Activated naive CD4-positive, alpha-beta T cell treated with anti-CD3 and anti-CD28 coated beads for 36 hours (primary cell): ENCODE data around the gene OAT. TPM values are rescaled to one million over a fixed set of nuclear protein-coding genes. Genes with fewer than 3 reads are reported as not detected.
"Not testable (repeated sequence)": the region's sequence is repeated elsewhere in the genome, so short reads cannot be mapped to it uniquely, and the experiment has no call there.

Experiments
- CTCF ChIA-PET: fragments of 350-600 bp; sonication (Branson Sonifier 250); formaldehyde crosslinking; loops from one replicate; lab custom pipeline; 2021; ENCODE audit warnings: antibody characterized with exemption; lab: Charles Lee
- DNase-seq: peaks from one replicate; pipeline ENCODE4 v3.0.0-alpha.2; 2020
- H3K27ac Mint-ChIP-seq: one replicate; pipeline ENCODE4 v1.8.0; 2021; ENCODE audit warnings: mild to moderate bottlenecking, mixed read lengths
- H3K27me3 Mint-ChIP-seq: one replicate; pipeline ENCODE4 v1.8.0; 2021; ENCODE audit warnings: low read depth, mixed read lengths
- H3K36me3 Mint-ChIP-seq: one replicate; pipeline ENCODE4 v1.8.0; 2021; ENCODE audit warnings: low read depth, mixed read lengths
- H3K4me1 Mint-ChIP-seq: one replicate; pipeline ENCODE4 v1.8.0; 2021; ENCODE audit warnings: low read depth, mixed read lengths
- H3K4me3 Mint-ChIP-seq: one replicate; pipeline ENCODE4 v1.8.0; 2021; ENCODE audit warnings: mild to moderate bottlenecking, moderate library complexity, mixed read lengths
- H3K9me3 Mint-ChIP-seq: one replicate; pipeline ENCODE4 v1.8.0; 2021; ENCODE audit warnings: mixed read lengths
- intact Hi-C: fragments of 100-400 bp; cut with micrococcal nuclease; formaldehyde crosslinking; loops from one replicate; pipeline ENCODE4 v1.15.1; 2023
- total RNA-seq, 2 experiments: library from RNA; stranded (reverse); gene quantifications; one replicate each; pipeline ENCODE4 v1.2.3, GENCODE V29; 2021

Gene OAT
- total RNA-seq, 2 experiments from 2014 or later: 37.4 to 41.6 TPM

DNA sequence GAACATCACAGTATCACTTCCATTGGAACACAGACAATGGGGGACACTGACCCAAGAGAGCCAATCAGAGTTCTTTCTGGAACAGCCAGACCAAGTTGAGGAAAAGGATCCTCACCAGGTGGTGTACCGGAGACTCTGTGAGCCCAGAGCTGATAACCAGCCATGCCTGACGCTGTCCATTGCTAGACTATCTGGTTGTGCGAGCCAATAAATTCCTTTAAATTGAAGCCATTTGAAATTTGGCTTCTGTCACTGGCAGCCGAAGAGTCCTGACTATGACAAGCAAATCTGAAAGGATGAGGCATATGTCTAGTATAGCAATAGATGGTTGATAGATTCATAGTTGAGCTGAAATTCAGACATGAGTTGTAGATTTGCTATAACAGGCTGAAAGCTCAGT lies 39.8 kb upstream of the OAT start:
- no peaks in the 10 kb centered on the region for H3K9me3 Mint-ChIP-seq
- H3K36me3 Mint-ChIP-seq: peaks cover 1% of the 10 kb centered on the region
- no peak overlapping the region for H3K27ac Mint-ChIP-seq
- H3K27me3 Mint-ChIP-seq: peaks cover 26% of the 10 kb centered on the region
- CTCF ChIA-PET: no interaction called here
- no peak for DNase-seq
- H3K4me1 Mint-ChIP-seq: peaks cover 4% of the 10 kb centered on the region
- intact Hi-C loops: no loop called here
- no peak overlapping the region for H3K4me3 Mint-ChIP-seq

DNA sequence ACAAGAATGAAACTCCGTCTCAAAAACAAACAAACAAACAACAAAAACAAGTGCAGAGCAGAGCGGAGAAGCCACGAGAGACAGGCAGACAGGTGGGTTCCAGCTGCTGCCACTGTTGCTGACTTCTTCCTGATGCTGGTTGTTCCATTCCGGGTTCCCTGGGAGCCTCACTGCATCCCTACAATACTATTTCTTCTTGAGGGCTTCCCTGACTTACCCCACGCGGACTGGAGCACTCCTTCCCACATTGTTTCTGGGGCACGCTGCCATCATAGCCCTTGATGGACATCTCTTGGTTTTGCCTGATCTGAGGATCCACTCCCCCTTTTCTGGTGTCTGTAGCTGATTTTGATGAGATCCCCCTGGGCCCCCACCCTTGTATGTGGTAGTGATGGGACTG lies 36.7 kb upstream of the OAT start:
- H3K4me3 Mint-ChIP-seq: no peak overlapping the region
- no peak for DNase-seq
- CTCF ChIA-PET: interaction anchor here (0.8 kb wide), 1 partner anchor 310 kb away, joined by 4 read pairs; no protein-coding TSS in a partner anchor
- intact Hi-C loops: no loop called here
- H3K9me3 Mint-ChIP-seq: no peaks in the 10 kb centered on the region
- peaks cover 53% of the 10 kb centered on the region for H3K27me3 Mint-ChIP-seq
- H3K27ac Mint-ChIP-seq: no peak overlapping the region
- H3K4me1 Mint-ChIP-seq: peaks cover under 1% of the 10 kb centered on the region
- H3K36me3 Mint-ChIP-seq: no peaks in the 10 kb centered on the region

GRCh38 chr10:124453960-124454610 lies 35.4 kb upstream of the OAT start:
- CTCF ChIA-PET: no interaction called here
- no peak overlapping the region for H3K4me3 Mint-ChIP-seq
- intact Hi-C loops: loop anchor here (1.0 kb wide), 1 partner anchor 7 kb away; the partner anchor contains the start of gene LHPP
- H3K4me1 Mint-ChIP-seq: peaks cover 10% of the 10 kb centered on the region
- no peaks in the 10 kb centered on the region for H3K36me3 Mint-ChIP-seq
- H3K9me3 Mint-ChIP-seq: no peaks in the 10 kb centered on the region
- H3K27ac Mint-ChIP-seq: no peak overlapping the region
- peaks cover 61% of the 10 kb centered on the region for H3K27me3 Mint-ChIP-seq
- no peak for DNase-seq

DNA sequence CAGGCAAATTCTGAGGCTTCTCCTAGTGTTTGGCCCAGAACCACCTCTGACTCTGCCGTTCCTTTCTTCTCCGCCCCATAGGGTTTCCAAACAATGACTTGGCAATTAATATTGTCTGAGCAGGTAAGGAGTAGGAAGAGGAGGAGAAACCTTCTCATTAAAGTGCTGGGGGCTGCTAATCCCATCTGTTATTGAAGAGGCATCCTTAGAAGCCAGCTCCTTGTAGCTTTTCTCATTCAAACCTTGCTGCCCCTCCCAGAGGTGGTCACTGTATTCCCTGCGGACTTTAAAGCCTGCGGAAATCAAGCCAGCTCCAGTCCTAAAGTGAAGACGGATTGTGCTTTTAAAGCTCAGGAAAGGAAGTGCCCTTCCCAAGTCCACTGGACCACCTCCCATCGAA lies 32.6 kb upstream of the OAT start:
- Mint-ChIP-seq H3K9me3 (no peaks in the 10 kb centered on the region), H3K36me3 (no peaks in the 10 kb centered on the region), H3K27ac (no peak overlapping the region), H3K4me3 (no peak overlapping the region), H3K4me1 (peaks cover 21% of the 10 kb centered on the region), H3K27me3 (peaks cover 81% of the 10 kb centered on the region)
- no peak for DNase-seq
- CTCF ChIA-PET: no interaction called here
- intact Hi-C loops: no loop called here

- Mint-ChIP-seq H3K9me3 (no peaks in the 10 kb centered on the region), H3K27me3 (peaks cover 83% of the 10 kb centered on the region), H3K4me3 (peak overlapping the region; percentile 60), H3K27ac (no peak overlapping the region), H3K4me1 (peaks cover 21% of the 10 kb centered on the region), H3K36me3 (no peaks in the 10 kb centered on the region)
- no peak for DNase-seq
- intact Hi-C loops: no loop called here
- CTCF ChIA-PET: no interaction called here
These were observed 32.0 kb upstream of the OAT start for GRCh38 chr10:124450783-124451057.

GRCh38 chr10:124450012-124450782 lies 31.5 kb upstream of the OAT start, which contains the start of gene NKX1-2:
TSS of gene NKX1-2 (minus strand) at chr10:124450035. CDS start at chr10:124449943, 92 bp downstream.
- H3K4me1 Mint-ChIP-seq: peaks cover 21% of the 10 kb centered on the region
- no peak within 1 kb of the TSS for H3K27ac Mint-ChIP-seq
- H3K27me3 Mint-ChIP-seq: peaks cover 82% of the 10 kb centered on the region
- DNase-seq: peak; percentile 24
- H3K4me3 Mint-ChIP-seq: peak within 1 kb of the TSS; percentile 60
- H3K9me3 Mint-ChIP-seq: no peaks in the 10 kb centered on the region
- intact Hi-C loops: no loop called here
- no peaks in the 10 kb centered on the region for H3K36me3 Mint-ChIP-seq
- CTCF ChIA-PET: no interaction called here

DNA sequence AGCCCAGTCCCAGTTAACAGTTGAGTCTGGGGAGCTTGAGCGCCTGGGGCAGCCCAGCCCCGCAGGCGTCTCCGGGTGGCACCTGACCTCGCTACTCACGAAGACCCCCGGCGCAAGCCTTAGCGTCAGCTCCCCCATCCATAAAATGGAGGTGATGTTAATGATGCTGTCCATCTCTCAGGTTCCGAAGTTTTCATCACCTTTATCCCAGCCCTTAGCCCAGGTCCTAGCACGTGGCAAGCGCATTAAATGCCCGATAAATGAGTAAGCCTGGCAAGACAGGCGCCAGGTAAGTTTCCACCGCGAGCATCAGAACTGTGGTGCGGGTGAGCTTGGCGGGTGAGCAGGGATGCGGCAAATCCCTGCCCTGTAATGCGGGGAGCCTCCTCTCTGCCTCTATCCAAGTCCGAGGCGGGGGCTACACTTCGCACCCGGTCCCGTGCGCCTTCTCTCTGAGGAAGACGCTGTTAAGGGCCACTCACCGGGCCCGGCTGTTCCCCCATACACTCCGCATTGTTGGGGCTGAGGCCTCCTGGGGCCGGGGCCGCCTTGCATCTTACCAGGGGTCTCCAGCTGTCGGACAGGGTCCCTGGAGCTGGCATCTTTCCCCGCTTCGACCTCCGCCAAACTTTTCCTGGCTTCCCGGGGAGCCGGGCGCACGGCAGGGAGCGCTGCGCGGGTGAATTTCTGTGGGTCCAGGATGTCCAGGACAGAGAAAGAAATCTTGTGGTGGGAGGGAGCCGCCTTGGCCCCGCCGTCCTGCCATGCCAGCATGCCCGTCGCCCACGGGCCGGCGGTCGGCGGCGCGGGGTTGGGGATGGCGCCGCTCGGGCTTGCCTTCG lies 30.7 kb upstream of the OAT start:
- Mint-ChIP-seq H3K9me3 (no peaks in the 10 kb centered on the region), H3K27me3 (peaks cover 80% of the 10 kb centered on the region), H3K4me1 (peaks cover 21% of the 10 kb centered on the region), H3K36me3 (no peaks in the 10 kb centered on the region), H3K27ac (no peak overlapping the region), H3K4me3 (peak overlapping the region; percentile 46)
- no peak for DNase-seq
- intact Hi-C loops: no loop called here
- CTCF ChIA-PET: interaction anchor here (0.7 kb wide), 1 partner anchor 59 kb away, joined by 3 read pairs; no protein-coding TSS in a partner anchor

DNA sequence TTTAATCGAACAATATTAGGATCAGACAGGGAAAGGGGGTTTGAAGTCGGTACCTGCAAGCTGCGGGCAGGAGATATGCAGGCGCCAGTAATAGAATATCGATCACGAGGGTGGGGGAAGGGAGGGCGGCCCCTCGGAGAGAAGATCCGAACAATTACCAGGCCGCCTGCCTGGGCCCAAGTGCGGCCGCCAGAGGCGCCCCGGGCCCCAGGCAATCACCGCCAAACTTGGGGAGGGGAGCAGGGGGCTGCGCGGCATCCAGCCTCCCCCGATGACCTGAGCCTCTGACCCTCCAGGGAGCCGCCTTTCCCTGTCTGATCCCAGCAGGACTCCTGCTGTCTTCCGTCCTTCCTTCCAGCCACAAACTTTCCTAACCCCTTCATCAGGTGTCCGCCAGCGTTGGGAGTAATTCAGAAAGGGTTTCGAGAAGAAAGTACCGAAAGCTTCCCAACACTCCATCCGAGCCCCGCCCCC lies 30.0 kb upstream of the OAT start:
- H3K9me3 Mint-ChIP-seq: no peaks in the 10 kb centered on the region
- DNase-seq: no peak
- peaks cover 21% of the 10 kb centered on the region for H3K4me1 Mint-ChIP-seq
- peak overlapping the region; percentile 57 for H3K4me3 Mint-ChIP-seq
- intact Hi-C loops: no loop called here
- H3K36me3 Mint-ChIP-seq: no peaks in the 10 kb centered on the region
- peaks cover 75% of the 10 kb centered on the region for H3K27me3 Mint-ChIP-seq
- H3K27ac Mint-ChIP-seq: no peak overlapping the region
- CTCF ChIA-PET: interaction anchor here (0.7 kb wide), 1 partner anchor 58 kb away, joined by 3 read pairs; no protein-coding TSS in a partner anchor

GRCh38 chr10:124447751-124448466 lies 29.2 kb upstream of the OAT start:
- Mint-ChIP-seq H3K9me3 (no peaks in the 10 kb centered on the region), H3K4me1 (peaks cover 21% of the 10 kb centered on the region), H3K4me3 (peak overlapping the region; percentile 48), H3K27ac (no peak overlapping the region), H3K27me3 (peaks cover 70% of the 10 kb centered on the region), H3K36me3 (no peaks in the 10 kb centered on the region)
- intact Hi-C loops: no loop called here
- DNase-seq: no peak
- CTCF ChIA-PET: no interaction called here

DNA sequence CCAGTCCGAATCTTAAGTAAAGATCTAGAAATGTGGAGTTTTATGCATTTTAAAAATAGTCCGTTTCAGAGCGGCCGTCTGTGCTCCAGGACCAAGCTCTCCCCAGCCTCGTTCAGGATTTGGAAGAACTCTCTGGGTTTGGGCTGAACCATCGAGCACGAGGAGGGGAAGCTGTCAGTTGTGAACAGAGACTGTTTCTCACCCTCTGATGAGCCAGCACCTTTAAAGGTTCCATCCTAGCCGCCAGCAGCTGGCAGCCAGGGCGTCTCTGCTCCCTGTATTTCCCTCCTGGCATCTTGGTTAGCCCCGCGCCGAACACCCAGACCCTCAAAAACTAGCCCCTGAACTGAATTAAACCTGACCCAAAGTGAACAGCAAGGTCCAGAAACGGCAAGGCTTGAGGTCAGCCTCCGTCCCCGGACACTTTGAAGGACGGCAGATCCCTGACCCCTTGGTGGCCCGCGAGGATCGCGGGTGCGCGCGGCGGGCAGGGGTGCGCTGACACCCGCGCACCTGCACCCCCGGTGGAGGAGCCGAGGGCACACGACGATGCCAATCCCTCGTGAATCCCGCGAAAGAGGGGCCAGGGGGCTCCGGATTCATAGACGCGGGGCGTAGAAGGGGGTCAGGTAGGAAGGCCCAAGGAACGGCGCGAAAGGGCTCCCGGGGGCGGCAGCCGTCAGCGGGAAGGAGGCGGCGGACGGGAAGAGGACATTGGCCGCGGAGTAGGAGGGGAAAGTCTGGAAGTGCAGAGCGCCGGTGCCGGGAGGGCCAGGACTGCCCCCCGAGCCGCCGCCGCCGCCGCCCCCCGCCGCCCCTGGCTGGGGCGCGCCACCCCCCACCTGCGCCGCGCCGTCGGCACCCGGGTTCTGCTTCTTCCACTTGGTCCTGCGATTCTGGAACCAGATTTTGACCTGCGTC lies 28.4 kb upstream of the OAT start:
- CTCF ChIA-PET: no interaction called here
- intact Hi-C loops: no loop called here
- peaks cover 21% of the 10 kb centered on the region for H3K4me1 Mint-ChIP-seq
- no peak for DNase-seq
- H3K36me3 Mint-ChIP-seq: no peaks in the 10 kb centered on the region
- H3K27me3 Mint-ChIP-seq: peaks cover 62% of the 10 kb centered on the region
- H3K4me3 Mint-ChIP-seq: peak overlapping the region; percentile 27
- H3K27ac Mint-ChIP-seq: no peak overlapping the region
- no peaks in the 10 kb centered on the region for H3K9me3 Mint-ChIP-seq

DNA sequence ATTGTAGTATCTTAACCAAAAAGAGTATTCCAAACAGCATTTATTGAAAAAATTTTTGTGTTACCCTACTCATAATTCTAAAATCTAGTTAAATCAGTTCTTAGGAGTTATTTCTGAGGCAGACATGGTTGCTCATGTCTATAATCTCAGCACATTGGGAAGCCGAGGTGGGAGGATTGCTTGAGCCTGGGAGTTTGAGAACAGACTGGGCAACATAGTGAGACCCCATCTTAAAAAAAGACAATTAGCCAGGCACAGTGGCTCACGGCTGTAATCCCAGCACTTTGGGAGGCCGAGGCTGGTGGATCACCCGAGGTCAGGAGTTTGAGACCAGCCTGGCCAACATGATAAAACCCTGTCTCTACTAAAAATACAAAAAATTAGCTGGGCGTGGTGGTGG lies 23.0 kb upstream of the OAT start:
- CTCF ChIA-PET, DNase-seq, intact Hi-C loops, H3K36me3 Mint-ChIP-seq, H3K4me3 Mint-ChIP-seq, H3K9me3 Mint-ChIP-seq, H3K27ac Mint-ChIP-seq, H3K4me1 Mint-ChIP-seq: not testable (repeated sequence)
- H3K27me3 Mint-ChIP-seq: peaks cover 24% of the 10 kb centered on the region
